ENCODE measurements around the gene CNTN4. TPM values are rescaled to one million over a fixed set of nuclear protein-coding genes. Genes with fewer than 3 reads are reported as not detected.

Gene CNTN4
- total and polyA plus RNA-seq, 4 donors, result 1.5 to 30.7 (median 5.7) TPM

DNA sequence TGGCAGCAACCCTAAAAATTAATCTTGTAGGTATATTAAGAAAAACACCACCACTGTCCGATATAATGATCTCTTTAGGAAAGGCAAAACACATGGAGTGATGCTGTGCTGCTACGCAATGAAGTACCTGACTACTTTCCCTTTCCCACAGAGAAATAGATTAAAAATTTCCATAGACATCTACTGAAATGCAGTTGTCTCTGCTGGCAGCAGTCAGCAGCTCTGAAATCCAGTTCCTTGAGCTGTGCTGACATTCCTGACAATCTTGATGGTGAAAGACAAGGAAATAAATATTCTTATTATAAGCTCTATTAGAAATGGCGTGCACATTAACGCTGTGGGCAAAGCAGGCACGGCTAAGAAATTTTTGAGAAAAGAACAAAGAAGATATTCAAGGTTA is 723.9 kb downstream of the CNTN4 start:
- ATAC-seq (ENCODE audit: insufficient read depth, low FRiP score) (no peak), DNase-seq (no peak)
- 91% methylated on average over 5 of the region's 5 CpGs for WGBS, 2 donors
- no peak for TF ChIP-seq CTCF (IDR thresholded peaks at IDR 0.05; ENCODE audit: control extremely low read depth, extremely low read depth)
- Histone ChIP-seq H3K9me3 (ENCODE audit: control insufficient read depth in 4 of 4, insufficient read depth in 3 of 4, low read length in 3 of 4) (no peaks in the 10 kb centered on the region), H3K4me3 (no peak overlapping the region), H3K27ac (ENCODE audit: low read depth in 1 of 2, low read length in 1 of 2) (no peak overlapping the region), H3K9ac (ENCODE audit: insufficient read depth in 1 of 2, low read length in 2 of 2) (no peak overlapping the region), H3K4me1 (ENCODE audit: control insufficient read depth in 5 of 5, insufficient read depth in 5 of 5, low read length in 5 of 5) (no peaks in the 10 kb centered on the region), H3K27me3 (ENCODE audit: control insufficient read depth in 3 of 3, insufficient read depth in 3 of 3, low read length in 2 of 3) (no peaks in the 10 kb centered on the region), H3K36me3 (ENCODE audit: control insufficient read depth in 4 of 4, insufficient read depth in 4 of 4, low read length in 4 of 4) (no peaks in the 10 kb centered on the region)

- Histone ChIP-seq H3K9me3 (ENCODE audit: control insufficient read depth in 4 of 4, insufficient read depth in 3 of 4, low read length in 3 of 4) (no peaks in the 10 kb centered on the region), H3K36me3 (ENCODE audit: control insufficient read depth in 4 of 4, insufficient read depth in 4 of 4, low read length in 4 of 4) (no peaks in the 10 kb centered on the region), H3K9ac (ENCODE audit: insufficient read depth in 1 of 2, low read length in 2 of 2) (no peak overlapping the region), H3K27ac (ENCODE audit: low read depth in 1 of 2, low read length in 1 of 2) (no peak overlapping the region), H3K27me3 (ENCODE audit: control insufficient read depth in 3 of 3, insufficient read depth in 3 of 3, low read length in 2 of 3) (no peaks in the 10 kb centered on the region), H3K4me1 (ENCODE audit: control insufficient read depth in 5 of 5, insufficient read depth in 5 of 5, low read length in 5 of 5) (no peaks in the 10 kb centered on the region), H3K4me3 (no peak overlapping the region)
- DNase-seq, result no peak
- 71 to 89% methylated on average over 5 of the region's 5 CpGs for WGBS, 2 donors
- TF ChIP-seq CTCF (IDR thresholded peaks at IDR 0.05; ENCODE audit: control extremely low read depth, extremely low read depth), result no peak
- no peak for ATAC-seq (ENCODE audit: insufficient read depth, low FRiP score)
These were observed 724.4 kb downstream of the CNTN4 start for GRCh38 chr3:2823031-2823430.

- H3K4me1 ChIP-seq (ENCODE audit: control insufficient read depth in 5 of 5, insufficient read depth in 5 of 5, low read length in 5 of 5), result no peaks in the 10 kb centered on the region
- no peak for TF ChIP-seq CTCF (IDR thresholded peaks at IDR 0.05; ENCODE audit: control extremely low read depth, extremely low read depth)
- DNase-seq (no peak), ATAC-seq (ENCODE audit: insufficient read depth, low FRiP score) (no peak)
- no peak overlapping the region for H3K27ac ChIP-seq (ENCODE audit: low read depth in 1 of 2, low read length in 1 of 2)
- H3K27me3 ChIP-seq (ENCODE audit: control insufficient read depth in 3 of 3, insufficient read depth in 3 of 3, low read length in 2 of 3), result no peaks in the 10 kb centered on the region
- 85 to 86% methylated on average over 8 of the region's 8 CpGs for WGBS, 2 donors
- H3K36me3 ChIP-seq (ENCODE audit: control insufficient read depth in 4 of 4, insufficient read depth in 4 of 4, low read length in 4 of 4), result no peaks in the 10 kb centered on the region
- no peak overlapping the region for H3K4me3 ChIP-seq
- H3K9me3 ChIP-seq (ENCODE audit: control insufficient read depth in 4 of 4, insufficient read depth in 3 of 4, low read length in 3 of 4), result no peaks in the 10 kb centered on the region
- H3K9ac ChIP-seq (ENCODE audit: insufficient read depth in 1 of 2, low read length in 2 of 2), result no peak overlapping the region
These were observed 725.0 kb downstream of the CNTN4 start for GRCh38 chr3:2823437-2824211.

DNA sequence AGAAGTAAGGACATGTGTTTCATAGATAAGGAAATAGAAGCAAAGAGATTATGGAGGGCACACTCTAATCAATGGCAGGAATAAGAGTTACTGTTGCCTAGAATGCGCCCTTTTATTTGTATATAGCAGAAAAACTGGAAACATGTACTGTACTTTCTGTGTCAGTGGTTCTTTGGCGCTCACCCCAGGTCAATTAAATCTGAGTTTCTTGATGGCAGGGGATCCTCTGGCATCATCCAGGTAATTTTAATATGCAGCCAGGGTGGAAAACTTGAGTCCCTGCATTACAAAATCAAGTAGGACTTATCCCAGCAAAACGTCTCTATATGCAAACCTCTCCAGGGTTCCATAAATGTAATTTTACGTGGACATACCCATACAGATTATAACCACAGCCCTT is 727.4 kb downstream of the CNTN4 start:
- 82 to 86% methylated on average over 4 of the region's 4 CpGs for WGBS, 2 donors
- DNase-seq (no peak), ATAC-seq (ENCODE audit: insufficient read depth, low FRiP score) (no peak)
- H3K36me3 ChIP-seq (ENCODE audit: control insufficient read depth in 4 of 4, insufficient read depth in 4 of 4, low read length in 4 of 4), result no peaks in the 10 kb centered on the region
- no peaks in the 10 kb centered on the region for H3K4me1 ChIP-seq (ENCODE audit: control insufficient read depth in 5 of 5, insufficient read depth in 5 of 5, low read length in 5 of 5)
- TF ChIP-seq CTCF (IDR thresholded peaks at IDR 0.05; ENCODE audit: control extremely low read depth, extremely low read depth), result no peak
- no peak overlapping the region for H3K9ac ChIP-seq (ENCODE audit: insufficient read depth in 1 of 2, low read length in 2 of 2)
- H3K27me3 ChIP-seq (ENCODE audit: control insufficient read depth in 3 of 3, insufficient read depth in 3 of 3, low read length in 2 of 3), result no peaks in the 10 kb centered on the region
- no peak overlapping the region for H3K27ac ChIP-seq (ENCODE audit: low read depth in 1 of 2, low read length in 1 of 2)
- no peaks in the 10 kb centered on the region for H3K9me3 ChIP-seq (ENCODE audit: control insufficient read depth in 4 of 4, insufficient read depth in 3 of 4, low read length in 3 of 4)
- no peak overlapping the region for H3K4me3 ChIP-seq
